SK-N-SH treated with all-trans-retinoic acid at 6 μM for 48 hours (cell line): ENCODE results near the gene FAM90A1.
"Not testable (repeated sequence)": the region's sequence is repeated elsewhere in the genome, so short reads cannot be mapped to it uniquely, and the experiment has no call there.

Experiments used
- OSR1 ChIP-seq: fragments of 250-450 bp; sonication (Bioruptor Pico); IDR thresholded peaks from 2 replicates; pipeline ENCODE4 v1.8.0; 2022; ENCODE audit warnings: moderate library complexity, mild to moderate bottlenecking, inconsistent platforms
- SNAI2 ChIP-seq: fragments of 250-450 bp; sonication (Bioruptor Pico); IDR thresholded peaks from 2 replicates; pipeline ENCODE4 v1.5.0; 2020; ENCODE audit warnings: mild to moderate bottlenecking, moderate library complexity
- TCF4 ChIP-seq: fragments of 250-450 bp; sonication (Bioruptor Pico); IDR thresholded peaks from 2 replicates; pipeline ENCODE4 v1.8.0; 2021; ENCODE audit warnings: mild to moderate bottlenecking, moderate library complexity, borderline replicate concordance
- ZFP30 ChIP-seq: fragments of 450-650 bp; formaldehyde crosslinking; IDR thresholded peaks from 2 replicates; pipeline ENCODE4 v1.5.0; 2022; ENCODE audit warnings: mild to moderate bottlenecking, moderate library complexity

- TF ChIP-seq ZFP30, TCF4, OSR1, SNAI2 (CRISPR knock-in tag): not testable (repeated sequence)
Observed at GRCh38 chr12:8228607-8229006, 1.2 kb upstream of the FAM90A1 start.
